Measurements from ENCODE around the gene ITGA5. TPM values are rescaled to one million over a fixed set of nuclear protein-coding genes. Genes with fewer than 3 reads are reported as not detected.
A peak's percentile ranks its signal among the peaks of the same experiment; 100 is the strongest.

Gene ITGA5
- total and polyA plus RNA-seq, 4 experiments from 2014 or later = 28.8 to 162 (median 111) TPM

GRCh38 chr12:54442099-54442498 lies 23.0 kb upstream of the ITGA5 start:
- POLR2A ChIA-PET (ENCODE audit: partially characterized antibody) = interaction anchor here (1.0 kb wide), 1 partner anchor 43 kb away, joined by 3 read pairs; no protein-coding TSS in a partner anchor
- Histone ChIP-seq H3K4me3 (ENCODE audit: low read length in 2 of 2) (no peak overlapping the region), H3K36me3 (ENCODE audit: insufficient read depth, low read length) (no peaks in the 10 kb centered on the region), H3K27me3 (ENCODE audit: insufficient read depth, low read length) (no peaks in the 10 kb centered on the region), H3K4me1 (ENCODE audit: insufficient read depth, low read length) (no peaks in the 10 kb centered on the region), H3K27ac (ENCODE audit: low read depth, low read length) (no peak overlapping the region), H3K9me3 (ENCODE audit: control insufficient read depth in 1 of 2, low read length in 2 of 2) (no peaks in the 10 kb centered on the region)
- no peak overlapping the region for H3K4me3 Mint-ChIP-seq
- H3K4me1 Mint-ChIP-seq = peaks cover 3 to 6% (median 4%) of the 10 kb centered on the region in 4 donors
- no peaks in the 10 kb centered on the region for H3K9me3 Mint-ChIP-seq
- H3K36me3 Mint-ChIP-seq = no peaks in the 10 kb centered on the region
- intact Hi-C loops (cut with micrococcal nuclease) = no loop called here
- H3K27ac Mint-ChIP-seq = no peak overlapping the region
- no peak for DNase-seq
- CTCF ChIA-PET (ENCODE audit: partially characterized antibody) = interaction anchor here (1.0 to 29.3 kb wide), 4 partner anchors 26 to 63 kb away, joined by 3 to 938 read pairs (median 7); no protein-coding TSS in a partner anchor
- H3K27me3 Mint-ChIP-seq = peaks cover 0 to 2% of the 10 kb centered on the region in 2 donors

- H3K36me3 Mint-ChIP-seq = no peaks in the 10 kb centered on the region
- Histone ChIP-seq H3K27ac (ENCODE audit: low read depth, low read length) (no peak overlapping the region), H3K9me3 (ENCODE audit: control insufficient read depth in 1 of 2, low read length in 2 of 2) (no peaks in the 10 kb centered on the region), H3K4me1 (ENCODE audit: insufficient read depth, low read length) (no peaks in the 10 kb centered on the region), H3K4me3 (ENCODE audit: low read length in 2 of 2) (no peak overlapping the region), H3K27me3 (ENCODE audit: insufficient read depth, low read length) (no peaks in the 10 kb centered on the region), H3K36me3 (ENCODE audit: insufficient read depth, low read length) (no peaks in the 10 kb centered on the region)
- DNase-seq = peak in 4 of 5 donors; percentile 57 to 66 (median 64)
- H3K4me3 Mint-ChIP-seq = no peak overlapping the region
- H3K9me3 Mint-ChIP-seq = no peaks in the 10 kb centered on the region
- intact Hi-C loops (cut with micrococcal nuclease) = loop anchor here (1.0 kb wide), 2 partner anchors 26 to 40 kb away; no protein-coding TSS in a partner anchor
- ChIA-PET CTCF (ENCODE audit: partially characterized antibody) (interaction anchor here (0.6 to 29.3 kb wide), 24 partner anchors 9 to 893 kb away, joined by 3 to 938 read pairs (median 4); partner anchors contain the start of gene NCKAP1L), POLR2A (ENCODE audit: partially characterized antibody) (interaction anchor here (0.5 to 6.4 kb wide), 6 partner anchors 20 to 48 kb away, joined by 3 to 99 read pairs (median 12); partner anchors contain the start of gene ITGA5)
- H3K4me1 Mint-ChIP-seq = peaks cover 3 to 6% (median 4%) of the 10 kb centered on the region in 4 donors
- H3K27me3 Mint-ChIP-seq = peaks cover 0 to 2% of the 10 kb centered on the region in 2 donors
- peak overlapping the region in 6 of 7 donors; percentile 2 to 82 (median 42) for H3K27ac Mint-ChIP-seq
These were observed 20.6 kb upstream of the ITGA5 start for GRCh38 chr12:54439521-54440255.

- Mint-ChIP-seq H3K27ac (peak overlapping the region in 1 of 7 donors; percentile 44), H3K36me3 (no peaks in the 10 kb centered on the region), H3K27me3 (peaks cover 0 to 2% of the 10 kb centered on the region in 2 donors), H3K4me1 (peaks cover 3 to 6% (median 4%) of the 10 kb centered on the region in 4 donors), H3K9me3 (no peaks in the 10 kb centered on the region), H3K4me3 (no peak overlapping the region)
- Histone ChIP-seq H3K4me3 (ENCODE audit: low read length in 2 of 2) (no peak overlapping the region), H3K36me3 (ENCODE audit: insufficient read depth, low read length) (no peaks in the 10 kb centered on the region), H3K27ac (ENCODE audit: low read depth, low read length) (no peak overlapping the region), H3K27me3 (ENCODE audit: insufficient read depth, low read length) (no peaks in the 10 kb centered on the region), H3K4me1 (ENCODE audit: insufficient read depth, low read length) (no peaks in the 10 kb centered on the region), H3K9me3 (ENCODE audit: control insufficient read depth in 1 of 2, low read length in 2 of 2) (no peaks in the 10 kb centered on the region)
- intact Hi-C loops (cut with micrococcal nuclease) = loop anchor here (1.0 kb wide), 2 partner anchors 26 to 40 kb away; no protein-coding TSS in a partner anchor
- no peak for DNase-seq
- ChIA-PET POLR2A (ENCODE audit: partially characterized antibody) (interaction anchor here (0.5 to 6.4 kb wide), 6 partner anchors 19 to 47 kb away, joined by 3 to 99 read pairs (median 12); partner anchors contain the start of gene ITGA5), CTCF (ENCODE audit: partially characterized antibody) (interaction anchor here (0.6 to 29.3 kb wide), 22 partner anchors 10 to 893 kb away, joined by 3 to 938 read pairs (median 4); partner anchors contain the start of gene NCKAP1L)
These were observed 20.0 kb upstream of the ITGA5 start for GRCh38 chr12:54439096-54439495.

- Histone ChIP-seq H3K27ac (ENCODE audit: low read depth, low read length) (no peak overlapping the region), H3K9me3 (ENCODE audit: control insufficient read depth in 1 of 2, low read length in 2 of 2) (no peaks in the 10 kb centered on the region), H3K27me3 (ENCODE audit: insufficient read depth, low read length) (no peaks in the 10 kb centered on the region), H3K4me1 (ENCODE audit: insufficient read depth, low read length) (peaks cover under 1% of the 10 kb centered on the region), H3K36me3 (ENCODE audit: insufficient read depth, low read length) (no peaks in the 10 kb centered on the region), H3K4me3 (ENCODE audit: low read length in 2 of 2) (no peak overlapping the region)
- POLR2A ChIA-PET (ENCODE audit: partially characterized antibody) = interaction anchor here (3.3 to 6.4 kb wide), 3 partner anchors 21 to 38 kb away, joined by 22 to 99 read pairs (median 25); partner anchors contain the start of gene ITGA5
- Mint-ChIP-seq H3K9me3 (no peaks in the 10 kb centered on the region), H3K27me3 (peaks cover 0 to 2% of the 10 kb centered on the region in 2 donors), H3K27ac (peak overlapping the region in 1 of 7 donors; percentile 17), H3K36me3 (no peaks in the 10 kb centered on the region), H3K4me1 (peaks cover 4 to 6% (median 4%) of the 10 kb centered on the region in 4 donors), H3K4me3 (no peak overlapping the region)
- CTCF ChIA-PET (ENCODE audit: partially characterized antibody) = interaction anchor here (0.6 to 29.3 kb wide), 17 partner anchors 11 to 88 kb away, joined by 3 to 938 read pairs (median 6); no protein-coding TSS in a partner anchor
- intact Hi-C loops (cut with micrococcal nuclease) = no loop called here
- no peak for DNase-seq
These were observed 19.5 kb upstream of the ITGA5 start for GRCh38 chr12:54438517-54438916.

GRCh38 chr12:54437697-54438096 lies 18.6 kb upstream of the ITGA5 start:
- H3K4me1 Mint-ChIP-seq = peaks cover 10 to 13% (median 12%) of the 10 kb centered on the region in 4 donors
- Histone ChIP-seq H3K27me3 (ENCODE audit: insufficient read depth, low read length) (no peaks in the 10 kb centered on the region), H3K4me3 (ENCODE audit: low read length in 2 of 2) (no peak overlapping the region), H3K4me1 (ENCODE audit: insufficient read depth, low read length) (peaks cover 9% of the 10 kb centered on the region), H3K9me3 (ENCODE audit: control insufficient read depth in 1 of 2, low read length in 2 of 2) (no peaks in the 10 kb centered on the region), H3K27ac (ENCODE audit: low read depth, low read length) (no peak overlapping the region), H3K36me3 (ENCODE audit: insufficient read depth, low read length) (no peaks in the 10 kb centered on the region)
- H3K9me3 Mint-ChIP-seq = no peaks in the 10 kb centered on the region
- DNase-seq = no peak
- intact Hi-C loops (cut with micrococcal nuclease) = no loop called here
- no peaks in the 10 kb centered on the region for H3K36me3 Mint-ChIP-seq
- no peak overlapping the region for H3K4me3 Mint-ChIP-seq
- H3K27me3 Mint-ChIP-seq = peaks cover 0 to 1% of the 10 kb centered on the region in 2 donors
- CTCF ChIA-PET (ENCODE audit: partially characterized antibody) = interaction anchor here (3.0 to 29.3 kb wide), 6 partner anchors 11 to 59 kb away, joined by 10 to 938 read pairs (median 46); no protein-coding TSS in a partner anchor
- no peak overlapping the region for H3K27ac Mint-ChIP-seq
- POLR2A ChIA-PET (ENCODE audit: partially characterized antibody) = interaction anchor here (0.6 to 6.4 kb wide), 3 partner anchors 15 to 38 kb away, joined by 3 to 99 read pairs (median 25); no protein-coding TSS in a partner anchor

GRCh38 chr12:54437243-54437642 lies 18.2 kb upstream of the ITGA5 start:
- H3K27ac ChIP-seq (ENCODE audit: low read depth, low read length) = no peak overlapping the region
- no peaks in the 10 kb centered on the region for H3K9me3 Mint-ChIP-seq

More at GRCh38 chr12:54437243-54437642, 18.2 kb upstream of the ITGA5 start:
- H3K4me3 ChIP-seq (ENCODE audit: low read length in 2 of 2) = no peak overlapping the region
- DNase-seq = no peak
- H3K27me3 ChIP-seq (ENCODE audit: insufficient read depth, low read length) = no peaks in the 10 kb centered on the region
- intact Hi-C loops (cut with micrococcal nuclease) = no loop called here
- POLR2A ChIA-PET (ENCODE audit: partially characterized antibody) = interaction anchor here (0.6 to 6.4 kb wide), 4 partner anchors 14 to 37 kb away, joined by 3 to 99 read pairs (median 14); partner anchors contain the start of gene ITGA5
- Mint-ChIP-seq H3K27ac (peak overlapping the region in 1 of 7 donors; percentile 5), H3K4me1 (peaks cover 15 to 17% (median 16%) of the 10 kb centered on the region in 4 donors), H3K36me3 (no peaks in the 10 kb centered on the region), H3K4me3 (no peak overlapping the region), H3K27me3 (no peaks in the 10 kb centered on the region)
- H3K9me3 ChIP-seq (ENCODE audit: control insufficient read depth in 1 of 2, low read length in 2 of 2) = no peaks in the 10 kb centered on the region
- CTCF ChIA-PET (ENCODE audit: partially characterized antibody) = interaction anchor here (3.9 to 29.3 kb wide), 5 partner anchors 10 to 45 kb away, joined by 26 to 938 read pairs (median 58); no protein-coding TSS in a partner anchor
- no peaks in the 10 kb centered on the region for H3K36me3 ChIP-seq (ENCODE audit: insufficient read depth, low read length)
- H3K4me1 ChIP-seq (ENCODE audit: insufficient read depth, low read length) = peaks cover 13% of the 10 kb centered on the region
